HL-60 (cell line): ENCODE measurements around the gene SMAD5.

ENCODE experiments used
- GABPA ChIP-seq: IDR thresholded peaks from 2 replicates; pipeline ENCODE4 v1.6.1; 2012; ENCODE audit warnings: low read depth
- POLR2AphosphoS5 ChIP-seq: IDR thresholded peaks from 2 replicates; pipeline ENCODE4 v1.6.1; 2012; ENCODE audit warnings: low read depth
- TF ChIP-seq, protein P1 (sequence below): IDR thresholded peaks from one replicate; pipeline ENCODE4 v1.5.1; 2011; ENCODE audit warnings: low read length, control low read depth, inconsistent platforms; ENCODE audit not compliant: insufficient read depth
- TF ChIP-seq, protein P2 (sequence below): IDR thresholded peaks from 2 replicates; pipeline ENCODE4 v1.6.1; 2012; ENCODE audit warnings: low read depth; ENCODE audit not compliant: insufficient replicate concordance

DNA sequence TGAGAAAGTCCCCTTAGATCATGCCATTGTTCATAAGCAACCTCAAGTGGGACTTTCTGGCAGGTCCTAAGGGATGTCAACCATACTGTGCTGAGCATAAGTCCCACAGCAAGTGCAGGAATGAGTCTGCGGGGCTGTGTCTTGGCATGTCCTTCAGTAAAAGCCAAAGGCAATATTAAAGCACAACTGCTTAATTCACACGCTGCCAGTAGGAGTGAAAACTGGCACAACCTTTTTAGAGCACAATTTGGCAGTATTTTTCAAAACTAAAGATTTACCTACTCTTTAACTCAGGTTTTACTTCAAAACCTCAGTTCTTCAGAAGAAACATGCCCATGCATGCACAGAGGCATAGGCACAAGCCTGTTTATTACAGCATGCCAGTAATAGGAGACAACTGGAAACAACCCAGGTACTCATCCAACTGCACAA, 24.4 kb upstream of the SMAD5 start:
- TF ChIP-seq, protein P1, sequence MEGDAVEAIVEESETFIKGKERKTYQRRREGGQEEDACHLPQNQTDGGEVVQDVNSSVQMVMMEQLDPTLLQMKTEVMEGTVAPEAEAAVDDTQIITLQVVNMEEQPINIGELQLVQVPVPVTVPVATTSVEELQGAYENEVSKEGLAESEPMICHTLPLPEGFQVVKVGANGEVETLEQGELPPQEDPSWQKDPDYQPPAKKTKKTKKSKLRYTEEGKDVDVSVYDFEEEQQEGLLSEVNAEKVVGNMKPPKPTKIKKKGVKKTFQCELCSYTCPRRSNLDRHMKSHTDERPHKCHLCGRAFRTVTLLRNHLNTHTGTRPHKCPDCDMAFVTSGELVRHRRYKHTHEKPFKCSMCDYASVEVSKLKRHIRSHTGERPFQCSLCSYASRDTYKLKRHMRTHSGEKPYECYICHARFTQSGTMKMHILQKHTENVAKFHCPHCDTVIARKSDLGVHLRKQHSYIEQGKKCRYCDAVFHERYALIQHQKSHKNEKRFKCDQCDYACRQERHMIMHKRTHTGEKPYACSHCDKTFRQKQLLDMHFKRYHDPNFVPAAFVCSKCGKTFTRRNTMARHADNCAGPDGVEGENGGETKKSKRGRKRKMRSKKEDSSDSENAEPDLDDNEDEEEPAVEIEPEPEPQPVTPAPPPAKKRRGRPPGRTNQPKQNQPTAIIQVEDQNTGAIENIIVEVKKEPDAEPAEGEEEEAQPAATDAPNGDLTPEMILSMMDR, result no peak
- TF ChIP-seq POLR2AphosphoS5, result no peak
- TF ChIP-seq, protein P2, sequence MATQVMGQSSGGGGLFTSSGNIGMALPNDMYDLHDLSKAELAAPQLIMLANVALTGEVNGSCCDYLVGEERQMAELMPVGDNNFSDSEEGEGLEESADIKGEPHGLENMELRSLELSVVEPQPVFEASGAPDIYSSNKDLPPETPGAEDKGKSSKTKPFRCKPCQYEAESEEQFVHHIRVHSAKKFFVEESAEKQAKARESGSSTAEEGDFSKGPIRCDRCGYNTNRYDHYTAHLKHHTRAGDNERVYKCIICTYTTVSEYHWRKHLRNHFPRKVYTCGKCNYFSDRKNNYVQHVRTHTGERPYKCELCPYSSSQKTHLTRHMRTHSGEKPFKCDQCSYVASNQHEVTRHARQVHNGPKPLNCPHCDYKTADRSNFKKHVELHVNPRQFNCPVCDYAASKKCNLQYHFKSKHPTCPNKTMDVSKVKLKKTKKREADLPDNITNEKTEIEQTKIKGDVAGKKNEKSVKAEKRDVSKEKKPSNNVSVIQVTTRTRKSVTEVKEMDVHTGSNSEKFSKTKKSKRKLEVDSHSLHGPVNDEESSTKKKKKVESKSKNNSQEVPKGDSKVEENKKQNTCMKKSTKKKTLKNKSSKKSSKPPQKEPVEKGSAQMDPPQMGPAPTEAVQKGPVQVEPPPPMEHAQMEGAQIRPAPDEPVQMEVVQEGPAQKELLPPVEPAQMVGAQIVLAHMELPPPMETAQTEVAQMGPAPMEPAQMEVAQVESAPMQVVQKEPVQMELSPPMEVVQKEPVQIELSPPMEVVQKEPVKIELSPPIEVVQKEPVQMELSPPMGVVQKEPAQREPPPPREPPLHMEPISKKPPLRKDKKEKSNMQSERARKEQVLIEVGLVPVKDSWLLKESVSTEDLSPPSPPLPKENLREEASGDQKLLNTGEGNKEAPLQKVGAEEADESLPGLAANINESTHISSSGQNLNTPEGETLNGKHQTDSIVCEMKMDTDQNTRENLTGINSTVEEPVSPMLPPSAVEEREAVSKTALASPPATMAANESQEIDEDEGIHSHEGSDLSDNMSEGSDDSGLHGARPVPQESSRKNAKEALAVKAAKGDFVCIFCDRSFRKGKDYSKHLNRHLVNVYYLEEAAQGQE, result no peak
- no peak for TF ChIP-seq GABPA
